LNCaP clone FGC (cell line): ENCODE results near the gene CD164L2.

Experiments
- DNase-seq: peaks from one replicate; pipeline ENCODE4 v3.0.0-alpha.2; 2011; ENCODE audit warnings: low read depth
- H3K4me3 ChIP-seq: 2 replicates; pipeline ENCODE4 v1.5.1; 2011; ENCODE audit warnings: mild to moderate bottlenecking, low read depth, low read length, control low read depth
- TF ChIP-seq, protein P1 (sequence below): IDR thresholded peaks from 2 replicates; pipeline ENCODE4 v1.5.1; 2012; ENCODE audit warnings: mild to moderate bottlenecking; ENCODE audit not compliant: control insufficient read depth, insufficient read depth; ENCODE audit errors: extremely low read depth

CD164L2 gene

DNA sequence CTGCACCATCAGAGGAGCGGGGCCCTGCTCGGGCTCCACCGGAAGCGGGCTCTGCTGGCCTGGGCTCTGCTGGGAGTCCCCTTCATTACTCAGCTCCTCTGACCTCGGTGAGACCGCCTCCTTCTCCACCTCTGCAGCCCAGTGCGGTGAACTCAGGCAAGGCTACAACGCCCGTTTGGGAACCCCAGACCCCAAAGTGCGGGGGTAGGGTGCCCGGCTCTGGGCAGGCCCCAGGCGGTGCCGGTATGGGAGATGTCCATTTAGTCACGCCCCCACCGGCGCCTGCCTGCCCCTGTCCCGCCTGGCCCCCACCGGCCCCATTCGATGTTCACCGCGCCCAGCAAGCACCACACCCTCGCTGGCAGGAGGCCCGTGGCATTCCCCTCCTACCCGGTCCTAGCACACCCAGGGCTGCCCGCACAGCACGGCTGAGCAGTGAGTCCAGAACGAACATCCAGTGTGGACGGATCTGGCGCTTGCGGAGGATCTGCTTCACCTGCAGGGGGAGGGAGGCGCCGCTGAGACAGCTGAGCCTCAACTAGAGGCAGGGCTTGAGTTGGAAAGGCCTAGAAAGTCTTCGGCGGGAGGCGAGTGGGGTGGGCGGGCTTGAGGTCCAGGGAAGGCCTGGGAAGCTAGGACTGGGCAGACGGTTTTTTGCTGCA is 26.4 kb downstream of the CD164L2 start:
- H3K4me3 ChIP-seq, result no peak overlapping the region
- TF ChIP-seq, protein P1, sequence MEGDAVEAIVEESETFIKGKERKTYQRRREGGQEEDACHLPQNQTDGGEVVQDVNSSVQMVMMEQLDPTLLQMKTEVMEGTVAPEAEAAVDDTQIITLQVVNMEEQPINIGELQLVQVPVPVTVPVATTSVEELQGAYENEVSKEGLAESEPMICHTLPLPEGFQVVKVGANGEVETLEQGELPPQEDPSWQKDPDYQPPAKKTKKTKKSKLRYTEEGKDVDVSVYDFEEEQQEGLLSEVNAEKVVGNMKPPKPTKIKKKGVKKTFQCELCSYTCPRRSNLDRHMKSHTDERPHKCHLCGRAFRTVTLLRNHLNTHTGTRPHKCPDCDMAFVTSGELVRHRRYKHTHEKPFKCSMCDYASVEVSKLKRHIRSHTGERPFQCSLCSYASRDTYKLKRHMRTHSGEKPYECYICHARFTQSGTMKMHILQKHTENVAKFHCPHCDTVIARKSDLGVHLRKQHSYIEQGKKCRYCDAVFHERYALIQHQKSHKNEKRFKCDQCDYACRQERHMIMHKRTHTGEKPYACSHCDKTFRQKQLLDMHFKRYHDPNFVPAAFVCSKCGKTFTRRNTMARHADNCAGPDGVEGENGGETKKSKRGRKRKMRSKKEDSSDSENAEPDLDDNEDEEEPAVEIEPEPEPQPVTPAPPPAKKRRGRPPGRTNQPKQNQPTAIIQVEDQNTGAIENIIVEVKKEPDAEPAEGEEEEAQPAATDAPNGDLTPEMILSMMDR, result no peak
- DNase-seq, result no peak

DNA sequence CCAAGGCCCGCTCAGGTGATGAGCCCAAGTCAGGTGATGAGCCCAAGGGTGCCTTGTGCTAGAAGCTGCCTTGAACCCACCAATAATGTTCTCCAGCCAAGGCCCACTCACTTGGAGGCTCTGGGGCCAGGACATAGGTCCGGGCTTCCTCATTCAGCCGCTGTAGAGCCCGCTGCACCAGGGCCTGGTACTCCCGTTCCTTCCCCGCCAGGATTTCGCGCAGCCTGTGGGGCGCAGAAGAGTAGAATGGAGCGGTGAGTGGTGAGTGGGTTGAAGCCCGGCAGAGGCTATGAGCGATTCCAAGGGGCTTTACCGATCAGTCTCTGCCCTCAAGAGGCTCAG is 26.9 kb downstream of the CD164L2 start:
- TF ChIP-seq, protein P1, result no peak
- no peak overlapping the region for H3K4me3 ChIP-seq
- DNase-seq, result no peak

DNA sequence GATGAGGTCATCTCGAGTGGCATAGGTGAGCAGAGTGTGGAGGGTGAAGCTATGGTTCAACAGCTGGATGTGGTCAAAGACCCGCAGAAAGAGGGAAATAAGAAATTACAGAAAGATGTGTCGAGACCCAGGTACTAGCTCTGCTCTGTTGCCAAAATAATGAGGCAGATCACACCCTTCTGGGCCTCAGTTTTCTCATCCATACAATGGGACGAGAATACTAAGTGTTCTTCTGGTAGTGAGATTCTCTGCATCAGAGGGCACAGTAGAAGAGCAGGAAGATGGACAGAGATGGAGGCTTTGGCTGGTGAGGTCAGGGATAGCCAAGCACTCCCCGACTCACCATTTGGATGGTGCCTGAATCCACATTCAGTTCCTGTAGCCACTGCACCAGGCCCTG is 27.4 kb downstream of the CD164L2 start:
- no peak overlapping the region for H3K4me3 ChIP-seq
- no peak for DNase-seq
- TF ChIP-seq, protein P1, result no peak

DNA sequence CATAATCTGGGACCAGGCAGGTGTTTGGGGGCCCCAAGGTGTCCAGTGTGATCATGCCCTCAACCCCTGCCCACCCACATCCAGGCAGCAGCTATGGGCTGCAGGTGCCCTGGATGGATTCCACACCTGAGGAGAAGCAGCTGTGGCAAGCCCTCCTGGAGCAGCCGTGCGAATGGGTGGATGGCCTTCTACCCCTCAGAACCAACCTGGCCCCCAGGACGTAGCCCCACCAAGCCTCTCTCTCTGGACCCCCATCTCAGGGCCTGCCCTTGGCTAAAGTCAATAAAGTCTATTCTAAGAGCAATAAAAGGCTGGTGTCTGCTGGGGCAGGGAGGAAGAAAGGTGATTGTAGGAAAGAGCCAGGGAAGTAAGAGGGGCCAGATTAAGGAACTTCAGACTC is 29.5 kb downstream of the CD164L2 start:
- TF ChIP-seq, protein P1, result no peak
- H3K4me3 ChIP-seq, result no peak overlapping the region
- no peak for DNase-seq

DNA sequence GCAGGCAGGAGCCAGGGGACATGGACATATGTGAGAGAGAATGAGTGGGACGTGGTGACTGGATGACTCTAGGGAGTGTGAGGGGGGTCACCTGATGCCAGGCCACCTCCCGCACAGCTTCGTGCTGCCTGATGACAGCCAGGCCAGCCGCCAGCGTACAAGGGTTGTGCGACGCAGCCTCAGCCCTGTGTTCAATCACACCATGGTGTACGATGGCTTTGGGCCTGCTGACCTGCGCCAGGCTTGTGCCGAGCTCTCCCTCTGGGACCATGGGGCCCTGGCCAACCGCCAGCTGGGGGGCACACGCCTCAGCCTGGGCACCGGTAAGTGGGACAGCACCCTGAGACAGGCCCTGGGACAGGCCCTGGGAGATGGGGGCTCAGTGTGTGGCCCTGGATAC is 30.0 kb downstream of the CD164L2 start:
- TF ChIP-seq, protein P1, result no peak
- DNase-seq, result no peak
- no peak overlapping the region for H3K4me3 ChIP-seq

DNA sequence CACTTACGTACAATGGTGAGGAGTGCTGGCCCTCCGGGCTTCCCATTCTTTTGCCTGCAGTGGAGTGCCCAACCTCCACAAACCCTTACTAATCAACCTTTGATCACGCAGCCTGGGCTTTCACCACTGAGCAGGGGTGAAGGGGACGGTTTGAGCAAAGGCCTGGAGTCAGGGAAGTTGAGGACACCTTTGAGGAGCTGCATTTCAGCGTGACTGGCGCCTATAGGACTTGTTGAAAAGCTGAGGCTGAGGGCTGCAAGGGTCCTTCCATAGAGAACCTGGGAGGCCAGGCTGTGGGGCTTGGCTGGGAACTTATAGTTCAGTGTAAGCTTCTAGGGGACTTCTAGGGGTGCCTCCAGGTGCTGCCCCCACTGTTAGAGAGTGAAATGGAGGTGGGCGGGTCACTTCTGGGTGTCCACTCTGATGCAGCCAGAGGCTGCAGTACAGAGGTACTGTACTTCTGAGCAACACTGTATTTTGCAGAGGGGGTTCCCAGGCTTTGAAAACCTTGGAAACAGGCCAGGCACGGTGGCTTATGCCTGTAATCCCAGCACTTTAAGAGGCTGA is 31.5 kb downstream of the CD164L2 start:
- no peak overlapping the region for H3K4me3 ChIP-seq
- no peak for DNase-seq
- TF ChIP-seq, protein P1, result no peak

DNA sequence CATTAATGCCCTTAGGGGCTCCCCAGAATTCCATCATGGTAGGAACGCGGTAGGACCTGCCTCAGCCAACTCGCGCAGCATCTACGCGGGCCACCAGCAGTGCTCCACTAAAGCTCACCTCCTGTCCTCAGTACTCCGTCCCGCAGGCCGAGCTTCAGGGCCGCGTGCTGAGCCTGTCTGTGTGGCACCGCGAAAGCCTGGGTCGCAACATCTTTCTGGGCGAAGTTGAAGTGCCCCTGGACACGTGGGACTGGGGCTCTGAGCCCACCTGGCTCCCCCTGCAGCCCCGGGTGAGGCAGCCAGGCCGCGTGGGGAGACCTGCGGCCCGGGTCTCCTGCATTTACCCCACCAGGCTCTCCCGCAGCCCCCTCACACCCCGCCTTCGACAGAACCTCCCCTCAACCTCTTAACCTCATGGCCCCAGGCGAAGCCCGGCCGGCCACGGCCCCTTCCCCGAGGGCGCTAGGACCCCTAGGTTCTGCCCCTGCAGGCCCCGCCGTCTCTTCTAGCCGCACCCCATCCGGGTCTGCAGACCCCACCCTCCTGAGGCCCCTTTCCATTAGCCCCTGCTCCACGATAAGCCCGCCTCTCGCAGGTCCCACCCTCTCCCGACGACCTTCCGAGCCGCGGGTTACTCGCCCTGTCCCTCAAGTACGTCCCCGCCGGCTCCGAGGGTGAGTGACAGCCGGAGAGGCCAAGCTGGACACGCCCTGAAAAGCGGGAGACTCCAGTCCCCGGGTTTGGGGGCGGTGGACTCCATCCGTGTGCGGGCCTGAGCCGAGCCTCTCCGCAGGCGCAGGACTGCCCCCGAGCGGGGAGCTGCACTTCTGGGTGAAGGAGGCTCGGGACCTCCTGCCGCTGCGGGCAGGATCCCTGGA is 32.2 kb downstream of the CD164L2 start:
- TF ChIP-seq, protein P1, result no peak
- H3K4me3 ChIP-seq, result no peak overlapping the region
- DNase-seq, result no peak
